ENCODE measurements around the gene ADRA2C. TPM values are rescaled to one million over a fixed set of nuclear protein-coding genes. Genes with fewer than 3 reads are reported as not detected.

The ADRA2C gene
- total RNA-seq, 1 donor from 2014 or later = 1.0 TPM

DNA sequence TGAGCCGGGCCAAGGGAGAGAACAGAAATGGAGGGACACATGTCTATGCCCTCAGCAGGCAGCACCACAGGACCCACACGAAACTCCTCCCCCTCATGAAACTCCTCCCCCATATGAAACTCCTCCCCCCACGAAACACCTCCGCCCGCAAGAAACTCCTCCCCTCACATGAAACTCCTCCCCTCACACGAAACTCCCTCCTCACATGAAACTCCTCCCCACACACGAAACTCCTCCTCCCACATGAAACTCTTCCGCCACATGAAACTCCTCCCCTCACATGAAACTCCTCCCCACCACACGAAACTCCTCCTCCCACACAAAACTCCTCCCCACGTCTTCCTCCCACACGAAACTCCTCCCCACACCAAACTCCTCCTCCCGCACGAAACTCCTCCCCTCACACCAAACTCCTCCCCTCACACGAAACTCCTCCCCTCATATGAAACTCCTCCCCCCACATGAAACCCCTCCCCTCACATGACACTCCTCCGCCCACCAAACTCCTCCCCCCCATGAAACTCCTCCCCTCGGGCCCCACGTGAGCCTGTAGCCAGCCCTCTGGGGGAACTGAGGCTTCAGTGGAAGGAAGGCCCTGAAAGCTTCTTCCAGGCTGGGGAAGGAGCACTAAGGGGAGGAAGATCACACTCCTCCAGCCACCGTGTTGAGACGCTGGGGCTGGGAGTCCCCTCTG, 15.2 kb downstream of the ADRA2C start:
- Histone ChIP-seq H3K4me1 (ENCODE audit: control insufficient read depth in 3 of 3, insufficient read depth in 3 of 3, low read length in 3 of 3) (peaks cover 0 to 3% (median 0%) of the 10 kb centered on the region in 3 donors), H3K36me3 (ENCODE audit: control insufficient read depth in 3 of 3, insufficient read depth in 3 of 3, low read length in 3 of 3) (no peaks in the 10 kb centered on the region), H3K9me3 (ENCODE audit: control insufficient read depth in 3 of 3, low read length in 3 of 3) (peaks cover 0 to 3% (median 0%) of the 10 kb centered on the region in 3 donors), H3K9ac (ENCODE audit: low read depth in 1 of 3, low read length in 3 of 3) (no peak overlapping the region), H3K27me3 (ENCODE audit: control insufficient read depth in 3 of 3, insufficient read depth in 3 of 3, low read length in 3 of 3) (peaks cover 33 to 60% (median 54%) of the 10 kb centered on the region in 3 donors), H3K4me3 (ENCODE audit: low read length in 3 of 3) (no peak overlapping the region), H3K27ac (ENCODE audit: low read depth, low read length) (no peak overlapping the region)

DNA sequence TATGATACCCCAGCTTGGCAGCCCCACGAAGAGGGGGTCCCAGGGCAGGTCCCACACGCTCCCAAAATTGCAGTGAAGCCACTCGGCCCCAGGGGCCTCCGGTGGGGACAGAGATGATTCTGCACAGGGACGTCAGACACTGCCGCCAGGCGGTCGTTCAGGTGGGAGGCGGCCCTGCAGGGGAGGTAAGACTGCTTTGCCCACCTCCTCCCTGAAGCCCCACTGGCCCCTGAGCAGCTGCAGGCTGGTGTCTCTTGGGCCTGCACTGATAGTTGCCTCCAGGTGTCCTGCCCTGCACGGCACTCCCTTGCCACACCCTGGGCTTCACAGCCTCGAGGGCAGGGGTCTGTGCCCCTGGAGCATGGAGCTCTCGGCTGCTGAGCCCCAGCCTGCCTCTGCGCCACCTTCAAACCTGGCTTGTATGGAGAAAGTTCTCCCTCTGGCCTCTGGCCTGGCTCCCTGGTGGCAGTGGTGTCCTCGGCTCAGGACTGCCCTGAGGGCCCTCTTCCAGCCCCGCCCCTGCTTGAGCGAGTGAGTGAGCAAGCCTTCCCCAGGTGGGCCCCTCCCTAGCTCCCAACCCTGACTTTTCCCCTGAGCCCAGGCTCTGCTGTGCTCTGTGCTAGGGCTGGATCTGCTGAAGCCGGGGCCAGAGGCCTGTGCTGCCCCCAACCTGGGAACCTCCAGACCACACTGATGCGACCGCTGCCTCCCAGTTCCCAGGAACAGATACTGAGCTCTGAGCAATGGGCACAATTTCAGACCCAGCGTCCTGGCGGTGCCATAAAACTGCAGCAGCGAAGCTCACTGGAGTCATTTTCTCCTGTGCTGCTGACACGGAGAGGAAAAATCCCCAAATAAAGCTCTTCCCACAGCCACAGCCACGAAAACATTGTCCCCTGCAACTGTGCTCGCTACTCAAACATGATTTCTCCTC, 16.1 kb downstream of the ADRA2C start:
- Histone ChIP-seq H3K9me3 (ENCODE audit: control insufficient read depth in 3 of 3, low read length in 3 of 3) (peaks cover 0 to 3% (median 0%) of the 10 kb centered on the region in 3 donors), H3K36me3 (ENCODE audit: control insufficient read depth in 3 of 3, insufficient read depth in 3 of 3, low read length in 3 of 3) (no peaks in the 10 kb centered on the region), H3K27ac (ENCODE audit: low read depth, low read length) (no peak overlapping the region), H3K4me1 (ENCODE audit: control insufficient read depth in 3 of 3, insufficient read depth in 3 of 3, low read length in 3 of 3) (peaks cover 0 to 3% (median 0%) of the 10 kb centered on the region in 3 donors), H3K9ac (ENCODE audit: low read depth in 1 of 3, low read length in 3 of 3) (no peak overlapping the region), H3K27me3 (ENCODE audit: control insufficient read depth in 3 of 3, insufficient read depth in 3 of 3, low read length in 3 of 3) (peaks cover 29 to 58% (median 46%) of the 10 kb centered on the region in 3 donors), H3K4me3 (ENCODE audit: low read length in 3 of 3) (no peak overlapping the region)

GRCh38 chr4:3783693-3784306, 17.6 kb downstream of the ADRA2C start:
- Histone ChIP-seq H3K4me3 (ENCODE audit: low read length in 3 of 3) (no peak overlapping the region), H3K27ac (ENCODE audit: low read depth, low read length) (no peak overlapping the region), H3K4me1 (ENCODE audit: control insufficient read depth in 3 of 3, insufficient read depth in 3 of 3, low read length in 3 of 3) (peaks cover 0 to 3% (median 0%) of the 10 kb centered on the region in 3 donors), H3K36me3 (ENCODE audit: control insufficient read depth in 3 of 3, insufficient read depth in 3 of 3, low read length in 3 of 3) (no peaks in the 10 kb centered on the region), H3K9me3 (ENCODE audit: control insufficient read depth in 3 of 3, low read length in 3 of 3) (no peaks in the 10 kb centered on the region), H3K27me3 (ENCODE audit: control insufficient read depth in 3 of 3, insufficient read depth in 3 of 3, low read length in 3 of 3) (peaks cover 34 to 52% (median 41%) of the 10 kb centered on the region in 3 donors), H3K9ac (ENCODE audit: low read depth in 1 of 3, low read length in 3 of 3) (no peak overlapping the region)

DNA sequence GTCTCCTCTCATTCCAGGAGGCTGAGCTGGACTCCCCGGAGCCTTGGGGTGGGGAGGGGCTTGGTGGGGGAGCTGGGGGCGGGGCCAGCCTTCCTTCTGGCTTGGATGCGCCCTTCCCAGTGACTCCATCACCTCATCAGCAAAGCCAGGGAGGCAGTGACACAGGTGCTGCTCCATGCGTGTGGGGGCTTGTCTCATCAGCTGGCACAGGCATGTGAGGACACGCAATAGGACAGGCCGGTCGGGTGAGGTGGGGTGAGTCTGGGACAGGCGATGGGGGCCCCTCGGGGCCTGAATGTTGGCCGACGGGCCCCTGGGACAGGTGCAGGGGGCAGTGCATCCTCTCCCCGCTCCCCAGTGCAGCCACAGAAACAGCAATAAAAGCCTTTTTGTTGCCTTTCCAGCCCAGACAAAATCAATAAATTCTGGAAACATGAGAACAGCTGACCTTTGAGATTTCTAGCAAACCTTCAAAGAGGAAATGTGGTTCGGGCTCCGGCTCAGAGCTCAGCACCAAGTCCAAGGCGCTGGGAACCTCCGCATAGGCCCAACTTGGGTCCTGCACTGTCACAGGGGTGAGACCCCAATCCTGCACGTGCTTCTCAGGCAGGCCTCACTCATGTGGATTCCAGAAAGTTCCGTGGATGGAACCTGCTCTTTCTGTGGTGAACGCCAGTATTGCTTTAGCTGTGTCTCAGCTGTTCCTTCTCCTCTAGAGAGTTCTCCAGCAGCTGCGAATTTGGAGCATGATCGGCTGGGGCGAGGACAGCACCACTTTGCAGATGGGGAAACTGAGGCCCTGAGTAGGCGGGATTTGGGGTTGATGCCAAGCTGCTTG, 18.5 kb downstream of the ADRA2C start:
- Histone ChIP-seq H3K27me3 (ENCODE audit: control insufficient read depth in 3 of 3, insufficient read depth in 3 of 3, low read length in 3 of 3) (peaks cover 36 to 52% (median 41%) of the 10 kb centered on the region in 3 donors), H3K4me1 (ENCODE audit: control insufficient read depth in 3 of 3, insufficient read depth in 3 of 3, low read length in 3 of 3) (peaks cover 0 to 3% (median 0%) of the 10 kb centered on the region in 3 donors)

GRCh38 chr4:3785292-3785565, 19.0 kb downstream of the ADRA2C start:
- no peak overlapping the region for H3K27ac ChIP-seq (ENCODE audit: low read depth, low read length)

More for the DNA sequence above, 18.5 kb downstream of the ADRA2C start:
- no peak overlapping the region for H3K9ac ChIP-seq (ENCODE audit: low read depth in 1 of 3, low read length in 3 of 3)
- no peak overlapping the region for H3K27ac ChIP-seq (ENCODE audit: low read depth, low read length)
- H3K4me3 ChIP-seq (ENCODE audit: low read length in 3 of 3) = no peak overlapping the region
- no peaks in the 10 kb centered on the region for H3K36me3 ChIP-seq (ENCODE audit: control insufficient read depth in 3 of 3, insufficient read depth in 3 of 3, low read length in 3 of 3)
- no peaks in the 10 kb centered on the region for H3K9me3 ChIP-seq (ENCODE audit: control insufficient read depth in 3 of 3, low read length in 3 of 3)

DNA sequence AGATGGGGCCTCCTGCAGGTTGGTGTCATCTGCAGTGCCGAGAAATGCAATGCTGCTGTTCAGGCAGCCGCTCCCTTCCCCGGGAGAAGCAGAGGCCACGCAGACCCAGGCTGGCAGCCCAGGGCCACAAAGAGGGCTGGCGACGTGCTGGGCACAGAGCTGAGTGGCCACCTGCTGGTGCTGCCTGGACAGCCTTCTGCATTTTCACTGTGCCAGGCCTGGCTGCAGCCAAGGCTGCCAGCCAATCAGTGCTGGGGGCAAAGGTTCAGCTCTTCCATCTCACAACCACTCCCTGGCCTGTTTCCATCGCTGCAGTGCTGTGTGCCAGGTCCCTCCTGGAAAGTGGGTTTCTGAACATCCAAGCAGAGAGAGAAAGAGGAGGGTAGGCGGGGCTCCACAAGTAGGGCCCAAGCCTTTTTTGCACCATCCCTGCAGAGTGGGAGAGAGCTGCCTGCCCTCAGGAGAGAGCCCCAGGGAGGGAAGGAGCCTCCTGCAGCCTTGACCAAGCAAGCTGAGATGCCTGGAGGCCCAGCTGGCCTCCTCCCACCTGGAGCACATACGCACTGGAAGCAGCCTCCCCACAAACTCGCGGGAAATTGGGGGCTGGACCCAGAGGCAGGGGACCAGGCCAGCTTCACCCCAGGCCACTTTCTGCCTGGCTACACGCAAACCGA, 20.1 kb downstream of the ADRA2C start:
- Histone ChIP-seq H3K4me3 (ENCODE audit: low read length in 3 of 3) (no peak overlapping the region), H3K9me3 (ENCODE audit: control insufficient read depth in 3 of 3, low read length in 3 of 3) (no peaks in the 10 kb centered on the region), H3K9ac (ENCODE audit: low read depth in 1 of 3, low read length in 3 of 3) (no peak overlapping the region), H3K4me1 (ENCODE audit: control insufficient read depth in 3 of 3, insufficient read depth in 3 of 3, low read length in 3 of 3) (peaks cover 0 to 3% (median 0%) of the 10 kb centered on the region in 3 donors), H3K27ac (ENCODE audit: low read depth, low read length) (no peak overlapping the region), H3K36me3 (ENCODE audit: control insufficient read depth in 3 of 3, insufficient read depth in 3 of 3, low read length in 3 of 3) (no peaks in the 10 kb centered on the region), H3K27me3 (ENCODE audit: control insufficient read depth in 3 of 3, insufficient read depth in 3 of 3, low read length in 3 of 3) (peaks cover 39 to 53% (median 45%) of the 10 kb centered on the region in 3 donors)

More at GRCh38 chr4:3785292-3785565, 19.0 kb downstream of the ADRA2C start:
- Histone ChIP-seq H3K4me3 (ENCODE audit: low read length in 3 of 3) (no peak overlapping the region), H3K27me3 (ENCODE audit: control insufficient read depth in 3 of 3, insufficient read depth in 3 of 3, low read length in 3 of 3) (peaks cover 39 to 53% (median 43%) of the 10 kb centered on the region in 3 donors), H3K9me3 (ENCODE audit: control insufficient read depth in 3 of 3, low read length in 3 of 3) (no peaks in the 10 kb centered on the region), H3K9ac (ENCODE audit: low read depth in 1 of 3, low read length in 3 of 3) (no peak overlapping the region), H3K4me1 (ENCODE audit: control insufficient read depth in 3 of 3, insufficient read depth in 3 of 3, low read length in 3 of 3) (peaks cover 0 to 3% (median 0%) of the 10 kb centered on the region in 3 donors), H3K36me3 (ENCODE audit: control insufficient read depth in 3 of 3, insufficient read depth in 3 of 3, low read length in 3 of 3) (no peaks in the 10 kb centered on the region)

DNA sequence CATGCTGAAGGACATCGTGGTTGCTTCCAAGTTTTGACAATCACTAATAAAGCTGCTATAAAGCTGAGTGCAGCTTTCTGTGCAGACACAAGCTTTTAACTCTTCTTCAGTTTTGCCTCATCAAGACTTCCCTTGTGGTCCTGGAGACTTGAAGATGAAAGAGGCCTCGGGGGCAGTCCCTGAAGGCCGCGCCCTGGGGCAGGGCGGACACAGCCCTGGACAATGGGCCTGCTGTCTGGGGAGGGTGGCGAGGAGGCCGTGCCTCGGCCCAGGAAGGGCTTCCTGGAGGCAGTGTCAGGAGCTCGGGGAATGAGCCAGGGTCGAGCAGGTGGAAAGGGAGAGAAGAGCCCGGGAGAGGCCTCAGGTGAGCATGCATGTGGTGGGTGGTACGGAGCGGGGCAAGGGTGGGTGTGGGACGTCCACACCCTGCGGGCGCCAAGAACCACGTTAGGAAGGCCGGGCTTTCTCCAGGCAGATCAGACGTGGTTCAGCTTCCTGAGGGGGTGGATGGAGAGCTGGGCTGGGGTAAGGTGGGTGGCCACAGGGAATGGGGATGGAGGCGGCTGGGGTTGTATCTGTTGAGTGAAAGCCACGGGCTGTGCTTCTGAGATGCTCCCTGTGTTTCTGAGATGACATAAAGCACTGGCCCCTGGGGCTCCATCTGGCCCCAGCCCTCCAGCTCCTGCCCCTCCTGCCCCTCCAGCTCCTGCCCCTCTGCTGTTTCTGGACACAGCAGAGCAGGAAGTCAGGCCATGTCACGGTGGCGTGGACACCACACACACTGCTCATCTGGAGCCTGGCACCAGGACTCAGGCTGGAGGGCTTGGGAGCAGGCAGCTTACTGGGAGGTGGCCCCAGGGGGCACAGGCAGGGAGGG, 21.5 kb downstream of the ADRA2C start:
- H3K36me3 ChIP-seq (ENCODE audit: control insufficient read depth in 3 of 3, insufficient read depth in 3 of 3, low read length in 3 of 3) = no peaks in the 10 kb centered on the region
- peaks cover 0 to 3% (median 0%) of the 10 kb centered on the region in 3 donors for H3K4me1 ChIP-seq (ENCODE audit: control insufficient read depth in 3 of 3, insufficient read depth in 3 of 3, low read length in 3 of 3)
- H3K9ac ChIP-seq (ENCODE audit: low read depth in 1 of 3, low read length in 3 of 3) = no peak overlapping the region
- no peak overlapping the region for H3K4me3 ChIP-seq (ENCODE audit: low read length in 3 of 3)
- H3K27me3 ChIP-seq (ENCODE audit: control insufficient read depth in 3 of 3, insufficient read depth in 3 of 3, low read length in 3 of 3) = peaks cover 34 to 52% (median 39%) of the 10 kb centered on the region in 3 donors
- no peaks in the 10 kb centered on the region for H3K9me3 ChIP-seq (ENCODE audit: control insufficient read depth in 3 of 3, low read length in 3 of 3)
- no peak overlapping the region for H3K27ac ChIP-seq (ENCODE audit: low read depth, low read length)

GRCh38 chr4:3788366-3788660, 22.1 kb downstream of the ADRA2C start:
- Histone ChIP-seq H3K4me3 (ENCODE audit: low read length in 3 of 3) (no peak overlapping the region), H3K27ac (ENCODE audit: low read depth, low read length) (no peak overlapping the region), H3K27me3 (ENCODE audit: control insufficient read depth in 3 of 3, insufficient read depth in 3 of 3, low read length in 3 of 3) (peaks cover 28 to 49% (median 37%) of the 10 kb centered on the region in 3 donors), H3K9ac (ENCODE audit: low read depth in 1 of 3, low read length in 3 of 3) (no peak overlapping the region), H3K4me1 (ENCODE audit: control insufficient read depth in 3 of 3, insufficient read depth in 3 of 3, low read length in 3 of 3) (peaks cover 0 to 3% (median 0%) of the 10 kb centered on the region in 3 donors), H3K9me3 (ENCODE audit: control insufficient read depth in 3 of 3, low read length in 3 of 3) (peaks cover 0 to under 1% (median 0%) of the 10 kb centered on the region in 3 donors), H3K36me3 (ENCODE audit: control insufficient read depth in 3 of 3, insufficient read depth in 3 of 3, low read length in 3 of 3) (no peaks in the 10 kb centered on the region)

Data from skeletal muscle tissue (tissue), 4 donors.